Stimulated activated memory B cell treated with anti-CD40 and anti-IgM and Interleukin-4, amounts not matched to agents 10 μg/mL and 1 μg/mL and 100 μg/mL, for 72 hours (primary cell): ENCODE results near the gene PLB1.
A peak's percentile ranks its signal among the peaks of the same experiment; 100 is the strongest.

Source experiments
- ATAC-seq: fragments of 150-1000 bp; cut with Tn5 transposase; 2 replicates; pipeline ENCODE4 v1.10.0; 2021
- H3K27ac Mint-ChIP-seq: one replicate; pipeline ENCODE4 v1.8.0; 2022; ENCODE audit warnings: mild to moderate bottlenecking, mixed read lengths
- H3K27me3 Mint-ChIP-seq: one replicate; pipeline ENCODE4 v1.8.0; 2022; ENCODE audit warnings: mixed read lengths
- H3K36me3 Mint-ChIP-seq: one replicate; pipeline ENCODE4 v1.8.0; 2022; ENCODE audit warnings: mixed read lengths
- H3K4me1 Mint-ChIP-seq: one replicate; pipeline ENCODE4 v1.8.0; 2022; ENCODE audit warnings: mixed read lengths
- H3K4me3 Mint-ChIP-seq: one replicate; pipeline ENCODE4 v1.8.0; 2022; ENCODE audit warnings: mild to moderate bottlenecking, moderate library complexity, mixed read lengths
- H3K9me3 Mint-ChIP-seq: one replicate; pipeline ENCODE4 v1.8.0; 2022; ENCODE audit warnings: mixed read lengths

PLB1 gene, protein sequence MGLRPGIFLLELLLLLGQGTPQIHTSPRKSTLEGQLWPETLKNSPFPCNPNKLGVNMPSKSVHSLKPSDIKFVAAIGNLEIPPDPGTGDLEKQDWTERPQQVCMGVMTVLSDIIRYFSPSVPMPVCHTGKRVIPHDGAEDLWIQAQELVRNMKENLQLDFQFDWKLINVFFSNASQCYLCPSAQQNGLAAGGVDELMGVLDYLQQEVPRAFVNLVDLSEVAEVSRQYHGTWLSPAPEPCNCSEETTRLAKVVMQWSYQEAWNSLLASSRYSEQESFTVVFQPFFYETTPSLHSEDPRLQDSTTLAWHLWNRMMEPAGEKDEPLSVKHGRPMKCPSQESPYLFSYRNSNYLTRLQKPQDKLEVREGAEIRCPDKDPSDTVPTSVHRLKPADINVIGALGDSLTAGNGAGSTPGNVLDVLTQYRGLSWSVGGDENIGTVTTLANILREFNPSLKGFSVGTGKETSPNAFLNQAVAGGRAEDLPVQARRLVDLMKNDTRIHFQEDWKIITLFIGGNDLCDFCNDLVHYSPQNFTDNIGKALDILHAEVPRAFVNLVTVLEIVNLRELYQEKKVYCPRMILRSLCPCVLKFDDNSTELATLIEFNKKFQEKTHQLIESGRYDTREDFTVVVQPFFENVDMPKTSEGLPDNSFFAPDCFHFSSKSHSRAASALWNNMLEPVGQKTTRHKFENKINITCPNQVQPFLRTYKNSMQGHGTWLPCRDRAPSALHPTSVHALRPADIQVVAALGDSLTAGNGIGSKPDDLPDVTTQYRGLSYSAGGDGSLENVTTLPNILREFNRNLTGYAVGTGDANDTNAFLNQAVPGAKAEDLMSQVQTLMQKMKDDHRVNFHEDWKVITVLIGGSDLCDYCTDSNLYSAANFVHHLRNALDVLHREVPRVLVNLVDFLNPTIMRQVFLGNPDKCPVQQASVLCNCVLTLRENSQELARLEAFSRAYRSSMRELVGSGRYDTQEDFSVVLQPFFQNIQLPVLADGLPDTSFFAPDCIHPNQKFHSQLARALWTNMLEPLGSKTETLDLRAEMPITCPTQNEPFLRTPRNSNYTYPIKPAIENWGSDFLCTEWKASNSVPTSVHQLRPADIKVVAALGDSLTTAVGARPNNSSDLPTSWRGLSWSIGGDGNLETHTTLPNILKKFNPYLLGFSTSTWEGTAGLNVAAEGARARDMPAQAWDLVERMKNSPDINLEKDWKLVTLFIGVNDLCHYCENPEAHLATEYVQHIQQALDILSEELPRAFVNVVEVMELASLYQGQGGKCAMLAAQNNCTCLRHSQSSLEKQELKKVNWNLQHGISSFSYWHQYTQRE (N-terminal part only)

DNA sequence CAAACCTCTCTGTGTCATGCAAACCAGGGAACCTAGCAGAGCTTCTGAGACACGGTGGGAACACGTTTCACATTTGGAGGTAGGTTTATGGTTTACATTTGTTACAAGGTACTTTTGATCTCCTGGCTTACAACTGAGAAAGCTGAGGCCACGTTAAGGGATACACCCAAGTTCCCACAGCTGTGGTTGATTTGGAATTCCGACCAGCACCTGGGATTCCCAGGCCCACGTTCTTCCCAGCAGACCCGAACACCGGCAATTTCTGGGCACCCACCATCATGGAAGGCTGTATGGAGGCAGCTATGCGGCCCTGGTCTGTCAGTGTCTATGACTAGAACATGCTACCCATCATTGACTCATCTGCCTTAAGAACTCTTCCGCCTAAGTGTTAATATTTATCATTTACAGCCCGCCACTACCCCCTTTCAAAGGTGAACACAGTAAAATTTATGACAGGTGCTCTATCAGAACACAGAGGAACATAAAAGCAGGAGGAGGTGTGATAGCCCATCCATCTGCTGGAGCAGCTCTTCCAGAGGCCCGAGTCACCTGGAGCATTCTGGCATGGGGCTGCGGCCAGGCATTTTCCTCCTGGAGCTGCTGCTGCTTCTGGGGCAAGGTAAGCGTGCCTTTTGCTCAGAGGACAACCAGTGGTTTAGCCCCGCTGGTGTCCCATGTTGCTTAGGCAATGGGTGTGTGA lies at the start of gene PLB1:
Gene PLB1 (plus strand): TSS at position 510 of the 700 bp plus-strand sequence. CDS start 55 bp downstream, at position 565.
- ATAC-seq = no peak
- Mint-ChIP-seq H3K4me3 (no peak within 1 kb of the TSS), H3K4me1 (no peaks in the 10 kb centered on the region), H3K27me3 (peaks cover 23% of the 10 kb centered on the region), H3K9me3 (no peaks in the 10 kb centered on the region), H3K27ac (no peak within 1 kb of the TSS), H3K36me3 (no peaks in the 10 kb centered on the region)

DNA sequence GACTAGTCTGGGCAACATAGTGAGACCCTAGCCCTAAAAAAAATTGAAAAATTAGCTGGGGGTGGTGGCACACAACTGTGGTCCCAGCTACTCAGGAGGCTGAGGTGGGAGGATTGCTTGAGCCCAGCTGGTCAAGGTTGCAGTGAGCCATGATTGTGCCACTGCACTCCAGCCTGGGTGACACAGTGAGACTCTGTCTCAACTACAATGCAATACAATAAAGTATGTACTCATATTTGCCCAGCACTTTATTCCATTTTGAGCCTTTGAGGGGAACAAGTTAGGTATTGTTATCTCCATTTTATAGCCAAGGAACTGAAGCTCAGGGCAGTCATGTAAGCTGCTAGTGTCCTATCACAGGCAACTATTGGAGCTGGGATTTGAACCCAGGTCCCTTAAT lies 49.3 kb upstream of the PLB1 start:
- peaks cover 26% of the 10 kb centered on the region for H3K4me1 Mint-ChIP-seq

DNA sequence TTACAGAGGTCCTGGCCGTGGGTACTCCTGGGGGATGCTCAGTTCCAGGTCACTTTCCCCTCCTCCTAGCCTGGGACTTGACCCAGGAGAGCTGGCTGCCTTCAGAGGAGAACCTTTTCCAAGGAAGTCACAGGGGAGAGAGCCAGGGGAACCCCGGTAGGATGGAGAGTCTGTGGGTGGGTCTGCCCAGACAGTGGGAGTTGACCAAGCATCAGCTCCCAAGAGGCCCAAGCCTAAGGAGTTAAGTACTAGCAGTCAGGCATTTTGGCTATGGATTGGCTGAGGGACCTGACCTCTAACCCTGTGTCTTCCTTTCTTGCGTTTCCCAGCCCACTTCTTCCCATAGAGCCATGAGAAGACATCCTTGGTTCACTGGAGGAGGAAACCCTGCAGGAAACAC lies 48.8 kb upstream of the PLB1 start:
- H3K27me3 Mint-ChIP-seq = no peaks in the 10 kb centered on the region
- peaks cover 26% of the 10 kb centered on the region for H3K4me1 Mint-ChIP-seq
- no peak overlapping the region for H3K4me3 Mint-ChIP-seq
- H3K9me3 Mint-ChIP-seq = no peaks in the 10 kb centered on the region
- no peaks in the 10 kb centered on the region for H3K36me3 Mint-ChIP-seq
- ATAC-seq = no peak
- no peak overlapping the region for H3K27ac Mint-ChIP-seq

More for the DNA sequence above, 49.3 kb upstream of the PLB1 start:
- no peak for ATAC-seq
- Mint-ChIP-seq H3K36me3 (no peaks in the 10 kb centered on the region), H3K27ac (no peak overlapping the region), H3K27me3 (no peaks in the 10 kb centered on the region), H3K4me3 (no peak overlapping the region), H3K9me3 (peaks cover 4% of the 10 kb centered on the region)

DNA sequence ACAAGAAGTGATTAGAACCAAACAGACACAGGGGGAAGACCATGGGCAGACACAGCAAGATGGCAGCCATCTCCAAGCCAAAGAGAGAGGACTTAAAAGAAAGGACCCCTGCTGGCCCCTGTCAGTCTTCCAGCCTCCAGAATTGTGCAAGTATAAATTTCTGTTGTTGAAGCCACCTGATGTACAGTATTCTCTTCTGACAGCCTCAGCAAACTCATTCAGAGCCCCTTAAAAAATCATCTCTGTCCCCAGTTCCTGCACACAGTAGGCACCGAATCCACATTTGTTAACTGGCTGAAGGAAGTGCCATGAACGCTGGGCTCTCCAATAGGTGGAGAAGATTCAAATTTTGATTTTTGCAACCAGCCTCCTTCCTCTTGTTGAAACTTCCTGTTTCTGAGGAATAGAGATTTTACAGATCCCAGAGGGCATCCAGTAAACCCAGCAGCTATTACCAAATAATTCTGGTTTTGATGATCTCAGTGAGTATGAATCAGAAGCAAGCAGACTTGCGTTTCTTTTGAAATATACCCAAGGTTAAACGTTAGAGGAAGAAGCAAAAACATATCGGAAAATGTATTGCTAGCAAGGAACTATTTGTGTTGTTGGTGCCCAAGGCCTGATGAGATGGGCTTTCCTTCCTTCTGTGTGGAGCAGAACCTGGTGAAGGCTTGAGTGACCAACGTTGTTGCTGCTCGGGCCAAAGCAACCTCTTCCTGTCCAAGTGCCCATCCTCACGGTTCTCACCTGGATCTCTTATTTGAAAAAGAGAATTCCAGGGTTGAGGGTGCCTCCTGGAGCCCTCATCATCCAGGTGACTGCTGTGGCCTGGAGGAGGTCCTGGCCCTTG lies 47.7 kb upstream of the PLB1 start:
- no peak overlapping the region for H3K4me3 Mint-ChIP-seq
- no peaks in the 10 kb centered on the region for H3K27me3 Mint-ChIP-seq
- no peaks in the 10 kb centered on the region for H3K9me3 Mint-ChIP-seq
- ATAC-seq = no peak
- no peak overlapping the region for H3K27ac Mint-ChIP-seq
- peaks cover 26% of the 10 kb centered on the region for H3K4me1 Mint-ChIP-seq
- no peaks in the 10 kb centered on the region for H3K36me3 Mint-ChIP-seq

DNA sequence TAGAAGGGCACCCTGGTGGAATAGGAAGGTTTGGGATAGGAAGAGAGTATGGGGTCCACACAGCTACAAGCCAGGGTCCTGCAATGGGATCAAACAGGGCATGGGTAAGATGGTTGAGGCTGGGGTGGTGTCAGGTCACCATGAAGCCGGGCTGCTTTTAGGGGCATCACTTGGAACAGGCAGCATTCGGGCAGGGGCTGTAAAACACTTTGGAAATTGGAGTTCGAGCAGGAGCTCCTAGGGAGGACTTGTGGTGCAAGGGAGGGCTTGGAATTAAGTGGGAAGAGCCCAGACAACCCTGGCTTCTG lies 47.1 kb upstream of the PLB1 start:
- H3K27ac Mint-ChIP-seq = no peak overlapping the region
- no peaks in the 10 kb centered on the region for H3K27me3 Mint-ChIP-seq
- no peaks in the 10 kb centered on the region for H3K9me3 Mint-ChIP-seq
- H3K4me3 Mint-ChIP-seq = no peak overlapping the region
- peaks cover 26% of the 10 kb centered on the region for H3K4me1 Mint-ChIP-seq
- ATAC-seq = no peak
- no peaks in the 10 kb centered on the region for H3K36me3 Mint-ChIP-seq

DNA sequence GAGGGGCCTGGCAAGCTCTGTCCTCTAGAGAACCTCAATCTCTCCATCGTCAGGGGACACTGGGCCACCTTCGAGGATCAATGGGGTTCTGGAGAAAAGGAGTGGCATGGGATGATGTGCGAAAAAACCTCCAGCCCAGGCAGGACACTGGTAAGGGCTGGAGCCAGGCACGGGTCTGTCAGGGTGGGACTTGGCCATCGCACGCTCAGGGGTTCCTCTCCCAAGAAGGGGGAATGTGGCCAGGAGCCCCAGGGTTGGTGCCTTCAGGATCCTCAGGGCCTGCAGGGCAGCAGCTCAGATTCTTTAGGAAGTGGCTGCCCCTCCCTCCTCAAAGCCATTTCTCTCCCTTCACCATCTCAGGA lies 46.8 kb upstream of the PLB1 start:
- Mint-ChIP-seq H3K4me3 (no peak overlapping the region), H3K27ac (peak overlapping the region; percentile 54), H3K9me3 (no peaks in the 10 kb centered on the region), H3K36me3 (no peaks in the 10 kb centered on the region), H3K4me1 (peaks cover 26% of the 10 kb centered on the region), H3K27me3 (no peaks in the 10 kb centered on the region)
- ATAC-seq = no peak

DNA sequence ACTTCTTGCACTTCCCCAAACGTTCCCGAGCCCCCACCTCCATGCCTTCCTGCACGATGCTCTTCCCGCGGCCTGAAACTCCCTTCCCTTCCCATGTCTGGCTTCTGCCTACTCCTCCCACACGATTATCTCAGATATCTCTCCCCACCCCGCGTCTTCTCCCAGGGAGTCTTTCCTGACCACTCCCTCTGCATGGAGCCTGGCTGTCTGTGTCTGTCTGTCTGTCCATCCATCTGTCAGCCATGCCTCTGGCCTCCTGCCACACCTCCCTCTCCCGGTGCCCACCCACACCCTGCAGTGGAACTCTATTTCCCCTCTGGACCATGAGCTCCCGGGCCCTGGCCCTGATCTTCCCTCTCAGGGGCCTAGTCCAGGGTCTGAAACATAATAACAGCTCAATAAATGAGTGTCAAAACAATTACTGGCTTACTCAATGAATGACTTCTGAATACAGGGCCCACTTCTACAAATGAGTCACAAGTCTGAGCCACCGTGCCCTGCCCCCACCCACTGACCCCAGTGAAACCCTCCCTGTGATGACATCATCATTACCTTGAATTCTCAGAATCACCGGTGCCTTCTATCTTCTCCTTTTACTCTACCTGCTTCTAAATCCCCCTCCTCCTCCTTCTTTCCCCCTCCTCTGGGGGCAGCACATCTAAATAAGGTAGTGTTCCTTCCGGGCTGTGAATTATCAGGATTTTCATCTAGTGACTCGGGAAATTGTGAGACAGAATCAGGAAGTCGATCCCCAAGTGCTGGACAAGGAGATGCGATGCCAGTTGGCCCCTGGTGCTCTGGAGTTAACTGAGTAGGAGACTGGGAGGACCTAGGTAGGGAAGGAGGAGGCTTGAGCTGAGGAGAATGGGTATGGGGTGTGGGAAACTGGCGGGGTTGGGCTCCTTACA lies 46.1 kb upstream of the PLB1 start:
- peak; percentile 74 for ATAC-seq
- H3K27me3 Mint-ChIP-seq = no peaks in the 10 kb centered on the region
- H3K27ac Mint-ChIP-seq = peak overlapping the region; percentile 54
- H3K9me3 Mint-ChIP-seq = no peaks in the 10 kb centered on the region
- H3K36me3 Mint-ChIP-seq = no peaks in the 10 kb centered on the region
- peaks cover 26% of the 10 kb centered on the region for H3K4me1 Mint-ChIP-seq
- H3K4me3 Mint-ChIP-seq = no peak overlapping the region

DNA sequence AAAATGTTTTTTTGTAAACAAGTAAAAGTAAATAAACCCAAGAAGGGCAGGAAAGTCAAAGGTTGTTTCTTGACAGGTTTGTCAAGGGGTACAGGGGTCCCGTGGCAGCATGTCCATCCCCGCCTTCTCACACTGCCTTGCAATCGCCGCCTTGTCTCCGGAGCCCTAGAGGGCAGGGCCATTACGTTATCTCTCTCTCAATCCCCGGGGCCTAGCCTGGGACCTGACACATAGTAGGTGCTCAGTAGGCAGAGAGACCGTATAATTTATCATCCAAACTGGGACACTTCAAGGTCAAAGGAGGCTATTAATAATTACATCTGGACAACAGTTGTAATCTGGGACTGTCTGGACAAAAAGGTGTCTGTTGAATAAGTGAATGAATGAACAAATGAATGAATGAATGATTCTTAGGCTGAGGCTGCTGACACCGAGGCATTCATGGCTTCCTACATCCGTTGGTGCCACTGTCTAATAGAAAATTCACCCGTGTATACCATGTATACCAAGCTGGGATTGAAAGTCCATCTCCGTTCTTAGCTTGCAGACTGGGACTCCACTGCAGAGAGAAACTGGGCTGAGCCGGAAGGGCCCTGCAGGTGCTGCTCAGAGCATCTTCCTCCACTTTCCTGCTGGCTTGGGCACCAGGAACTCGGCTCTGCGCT lies 44.8 kb upstream of the PLB1 start:
- H3K27ac Mint-ChIP-seq = no peak overlapping the region
- H3K36me3 Mint-ChIP-seq = no peaks in the 10 kb centered on the region
- H3K4me1 Mint-ChIP-seq = peaks cover 26% of the 10 kb centered on the region
- no peaks in the 10 kb centered on the region for H3K27me3 Mint-ChIP-seq
- no peak for ATAC-seq
- H3K9me3 Mint-ChIP-seq = no peaks in the 10 kb centered on the region
- no peak overlapping the region for H3K4me3 Mint-ChIP-seq

DNA sequence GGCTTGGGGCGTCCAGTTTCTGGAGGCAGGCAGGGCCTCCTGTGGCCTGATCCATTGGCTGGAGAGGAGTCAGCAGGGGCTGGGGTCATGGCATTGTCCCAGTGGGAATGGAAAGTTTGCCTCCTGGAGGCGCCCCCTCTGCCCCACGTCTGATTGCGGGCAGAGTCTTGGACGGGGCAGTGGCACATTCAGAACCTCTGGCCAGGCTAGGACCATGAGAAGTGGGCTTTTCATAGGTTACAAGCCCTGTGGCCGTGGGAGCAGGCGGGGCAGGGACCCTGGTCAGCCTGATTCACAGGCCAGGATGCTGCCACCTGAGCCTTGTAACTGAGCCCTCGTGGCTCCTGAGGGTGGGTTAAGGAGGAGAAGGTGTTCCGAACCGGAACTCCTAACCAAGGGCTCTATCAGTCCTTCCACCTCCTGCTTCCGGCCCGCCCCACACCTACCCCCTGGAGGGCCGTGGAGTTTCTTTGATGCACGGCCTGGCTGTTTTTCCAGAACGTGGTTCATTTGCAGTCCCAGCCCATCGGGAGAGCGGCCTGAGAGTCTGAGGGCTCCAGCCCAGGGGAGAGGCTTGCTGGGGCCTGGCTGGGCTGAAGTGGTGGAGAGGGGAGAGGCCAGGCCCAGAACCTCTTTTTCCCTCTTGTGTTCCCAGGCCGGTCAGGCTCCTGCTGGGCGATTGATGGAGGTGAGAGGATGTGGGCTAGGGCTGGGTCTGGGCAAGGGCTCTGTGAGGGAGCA lies 43.9 kb upstream of the PLB1 start:
- H3K27me3 Mint-ChIP-seq = peaks cover 2% of the 10 kb centered on the region
- H3K4me1 Mint-ChIP-seq = peaks cover 26% of the 10 kb centered on the region
- H3K27ac Mint-ChIP-seq = no peak overlapping the region
- no peaks in the 10 kb centered on the region for H3K36me3 Mint-ChIP-seq
- no peaks in the 10 kb centered on the region for H3K9me3 Mint-ChIP-seq
- H3K4me3 Mint-ChIP-seq = no peak overlapping the region
- ATAC-seq = no peak

DNA sequence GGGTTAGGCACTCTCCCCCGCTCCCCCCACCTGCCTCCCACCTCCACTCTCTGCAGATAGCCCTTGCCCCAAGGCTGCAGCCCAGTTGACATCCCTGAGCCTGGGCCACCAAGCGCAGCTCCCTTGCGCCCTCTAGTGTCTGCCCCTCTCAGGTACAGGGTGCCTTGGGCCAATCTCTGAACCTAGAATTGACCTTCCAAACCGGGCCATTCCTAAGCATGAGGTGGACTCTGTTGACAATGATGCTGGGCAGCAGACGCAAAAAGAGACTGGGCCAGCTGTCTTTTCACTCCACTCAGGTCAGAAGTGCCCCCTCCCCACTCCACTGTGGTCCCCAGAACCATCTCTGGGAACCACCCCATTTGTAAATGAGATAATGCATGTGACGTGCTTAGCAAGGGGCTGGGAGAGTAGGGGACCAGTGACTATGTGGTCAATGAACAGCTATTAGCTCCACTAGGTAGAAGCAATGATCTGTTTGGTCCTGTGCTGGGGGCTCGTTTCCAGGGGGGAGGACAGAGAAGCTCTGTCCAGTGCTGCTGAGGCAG lies 43.3 kb upstream of the PLB1 start:
- H3K4me1 Mint-ChIP-seq = peaks cover 26% of the 10 kb centered on the region

DNA sequence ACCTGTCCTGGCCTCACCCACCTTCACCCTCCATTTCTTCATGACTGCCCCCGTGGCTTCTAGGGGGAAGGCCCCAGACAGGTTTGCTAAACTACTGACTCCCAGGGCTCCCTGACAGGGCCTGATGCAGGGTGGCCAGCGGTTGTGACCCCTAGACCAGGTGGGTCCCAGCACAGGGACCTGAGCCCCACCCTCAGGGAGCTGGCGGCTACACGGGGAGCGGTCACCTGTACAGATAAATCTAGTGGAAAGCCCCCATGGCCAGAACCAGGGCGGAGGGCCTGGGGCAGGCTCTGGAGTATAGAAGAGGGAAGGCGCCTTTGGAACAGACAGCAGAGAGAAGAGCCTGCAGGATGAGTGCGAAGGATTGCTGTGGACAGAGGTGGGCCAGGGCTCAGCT lies 42.5 kb upstream of the PLB1 start:
- no peaks in the 10 kb centered on the region for H3K9me3 Mint-ChIP-seq
- peaks cover 10% of the 10 kb centered on the region for H3K27me3 Mint-ChIP-seq
- ATAC-seq = no peak
- H3K27ac Mint-ChIP-seq = no peak overlapping the region
- no peak overlapping the region for H3K4me3 Mint-ChIP-seq
- peaks cover 20% of the 10 kb centered on the region for H3K4me1 Mint-ChIP-seq
- H3K36me3 Mint-ChIP-seq = no peaks in the 10 kb centered on the region

More for the DNA sequence above, 43.3 kb upstream of the PLB1 start:
- H3K27me3 Mint-ChIP-seq = peaks cover 8% of the 10 kb centered on the region
- H3K27ac Mint-ChIP-seq = no peak overlapping the region
- H3K4me3 Mint-ChIP-seq = no peak overlapping the region
- no peaks in the 10 kb centered on the region for H3K36me3 Mint-ChIP-seq
- no peaks in the 10 kb centered on the region for H3K9me3 Mint-ChIP-seq
- ATAC-seq = peak; percentile 65
